GM18520 (cell line): ENCODE data around the gene TMEM236.
"Not testable (repeated sequence)": the region's sequence is repeated elsewhere in the genome, so short reads cannot be mapped to it uniquely, and the experiment has no call there.

Source experiments
- ATAC-seq: cut with Tn5 transposase; IDR thresholded peaks from one replicate; pipeline ENCODE4 v1.9.1; 2021; ENCODE audit not compliant: unreplicated experiment

The TMEM236 gene

GRCh38 chr10:17751781-17752445, at the start of gene TMEM236:
TSS of gene TMEM236 (plus strand) at chr10:17752201. CDS start at chr10:17752296, 95 bp downstream.
- no peak for ATAC-seq

- ATAC-seq = no peak
Measured at GRCh38 chr10:17703706-17704105, 48.3 kb upstream of the TMEM236 start.

DNA sequence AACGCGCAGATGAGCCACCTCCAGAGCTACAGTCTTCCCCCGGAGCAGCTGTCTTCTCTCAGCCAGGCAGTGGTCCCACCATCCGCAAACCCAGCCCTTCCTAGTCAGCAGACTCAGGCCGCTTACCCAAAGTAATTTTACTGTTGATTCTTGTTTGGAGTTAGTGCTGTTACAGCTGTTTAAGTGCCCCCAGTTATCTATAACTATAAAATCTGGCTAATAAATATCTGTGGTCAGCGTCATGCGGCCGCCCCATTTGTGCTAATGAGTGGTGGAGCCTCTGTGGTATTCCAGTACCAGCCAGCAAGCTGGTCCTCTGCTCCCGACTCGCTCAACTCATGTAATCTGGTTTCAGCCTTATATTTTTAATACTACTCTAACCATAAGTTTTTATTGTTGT, 43.2 kb upstream of the TMEM236 start:
- ATAC-seq = no peak

- no peak for ATAC-seq
Measured at GRCh38 chr10:17709492-17709891, 42.5 kb upstream of the TMEM236 start.

GRCh38 chr10:17710181-17710580, 41.8 kb upstream of the TMEM236 start:
- ATAC-seq = no peak

DNA sequence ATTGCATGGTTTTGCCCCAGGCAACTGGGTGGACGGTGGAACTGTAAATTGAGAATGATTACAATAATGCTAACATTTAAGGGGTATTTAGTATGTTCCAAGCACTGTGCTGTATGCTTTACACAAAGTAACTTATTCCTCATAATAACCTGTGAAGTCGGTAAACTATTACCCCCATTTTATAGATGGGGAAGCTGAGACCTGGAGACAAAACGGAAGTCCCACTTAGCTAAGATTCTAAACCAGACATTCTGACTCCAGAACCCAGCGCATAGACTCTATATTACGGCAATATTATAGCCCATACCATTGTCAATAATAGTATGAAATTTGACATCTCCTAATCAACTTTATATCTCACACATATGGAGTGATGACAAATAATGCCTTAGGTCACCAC, 39.9 kb upstream of the TMEM236 start:
- ATAC-seq = no peak

GRCh38 chr10:17712717-17713471, 39.1 kb upstream of the TMEM236 start:
- ATAC-seq = no peak

GRCh38 chr10:17713758-17714157, 38.2 kb upstream of the TMEM236 start:
- ATAC-seq = no peak

GRCh38 chr10:17716161-17716560, 35.8 kb upstream of the TMEM236 start:
- ATAC-seq = no peak

DNA sequence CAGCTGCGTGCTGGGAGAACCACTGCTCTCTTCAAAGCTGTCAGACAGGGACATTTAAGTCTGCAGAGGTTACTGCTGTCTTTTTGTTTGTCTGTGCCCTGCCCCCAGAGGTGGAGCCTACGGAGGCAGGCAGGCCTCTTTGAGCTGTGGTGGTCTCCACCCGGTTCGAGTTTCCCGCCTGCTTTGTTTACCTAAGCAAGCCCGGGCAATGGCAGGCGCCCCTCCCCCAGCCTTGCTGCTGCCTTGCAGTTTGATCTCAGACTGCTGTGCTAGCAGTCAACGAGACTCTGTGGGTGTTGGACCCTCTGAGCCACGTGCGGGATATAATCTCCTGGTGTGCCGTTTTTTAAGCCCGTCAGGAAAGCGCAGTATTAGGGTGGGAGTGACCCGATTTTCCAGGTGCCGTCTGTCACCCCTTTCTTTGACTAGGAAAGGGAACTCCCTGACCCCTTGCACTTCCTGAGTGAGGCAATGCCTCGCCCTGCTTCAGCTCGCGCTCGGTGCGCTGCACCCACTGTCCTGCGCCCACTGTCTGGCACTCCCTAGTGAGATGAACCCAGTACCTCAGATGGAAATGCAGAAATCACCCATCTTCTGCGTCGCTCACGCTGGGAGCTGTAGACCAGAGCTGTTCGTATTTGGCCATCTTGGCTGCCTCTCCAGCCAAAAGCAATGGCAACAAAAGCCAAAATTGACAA, 29.5 kb upstream of the TMEM236 start:
- ATAC-seq = not testable (repeated sequence)

- no peak for ATAC-seq
Measured at GRCh38 chr10:17725703-17726102, 26.3 kb upstream of the TMEM236 start.

DNA sequence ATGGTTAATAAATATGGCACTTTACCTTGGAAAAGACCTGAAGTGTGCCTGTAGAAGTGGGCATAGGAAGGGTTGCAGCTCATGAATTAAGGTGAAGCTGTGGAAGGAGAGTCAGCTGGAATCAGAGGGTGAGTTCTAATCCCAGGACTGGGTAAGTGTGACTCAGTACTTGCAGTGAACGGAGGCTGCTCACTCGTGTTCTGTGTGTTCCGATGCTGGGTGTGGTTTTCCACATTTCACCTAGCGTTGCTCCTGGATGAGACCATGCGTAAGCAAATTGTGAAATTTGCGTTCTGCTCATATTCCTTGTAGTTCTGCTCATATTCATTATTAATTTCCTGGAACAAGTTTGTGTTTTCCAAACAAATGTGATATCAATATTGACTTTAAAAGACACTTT, 22.4 kb upstream of the TMEM236 start:
- no peak for ATAC-seq

DNA sequence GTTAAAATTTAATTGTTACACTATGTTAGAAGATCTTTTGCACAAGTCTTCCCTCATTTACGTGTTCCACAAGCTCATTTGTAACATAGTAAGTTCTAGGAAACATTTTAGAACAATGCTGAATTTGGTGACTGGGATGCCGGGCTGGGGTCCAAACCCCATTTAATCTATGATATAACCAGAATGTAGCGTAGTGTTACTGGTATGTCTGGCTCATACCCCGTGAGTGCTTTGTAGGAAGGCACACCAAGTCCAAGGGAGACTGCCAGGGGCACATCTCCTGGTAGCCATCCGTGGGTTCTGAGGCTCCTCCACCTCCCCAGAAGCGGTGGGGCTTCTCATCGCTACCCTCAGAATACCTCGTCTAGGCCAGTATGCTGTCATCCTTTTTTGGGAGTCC, 21.3 kb upstream of the TMEM236 start:
- ATAC-seq = no peak

- no peak for ATAC-seq
Measured at GRCh38 chr10:17731331-17732020, 20.5 kb upstream of the TMEM236 start.

DNA sequence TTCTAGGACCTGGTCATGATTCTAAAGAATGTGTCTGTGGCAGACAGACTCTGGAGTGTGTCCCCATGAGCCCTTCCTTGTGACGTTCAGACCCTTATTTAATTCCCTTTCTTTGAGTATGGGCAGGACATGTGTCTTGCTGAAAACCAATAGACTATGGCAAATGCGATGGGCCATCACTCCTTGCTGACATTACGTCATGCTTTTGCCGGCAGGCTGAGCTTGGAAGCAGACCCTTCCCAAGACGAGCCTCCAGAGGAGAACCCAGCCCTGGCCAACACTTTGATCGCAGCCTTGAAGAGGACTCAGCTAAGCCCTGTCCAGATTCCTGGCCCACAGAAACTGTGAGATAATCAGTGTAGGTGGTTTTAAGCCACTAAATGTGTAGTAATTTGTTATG, 18.4 kb upstream of the TMEM236 start:
- no peak for ATAC-seq

DNA sequence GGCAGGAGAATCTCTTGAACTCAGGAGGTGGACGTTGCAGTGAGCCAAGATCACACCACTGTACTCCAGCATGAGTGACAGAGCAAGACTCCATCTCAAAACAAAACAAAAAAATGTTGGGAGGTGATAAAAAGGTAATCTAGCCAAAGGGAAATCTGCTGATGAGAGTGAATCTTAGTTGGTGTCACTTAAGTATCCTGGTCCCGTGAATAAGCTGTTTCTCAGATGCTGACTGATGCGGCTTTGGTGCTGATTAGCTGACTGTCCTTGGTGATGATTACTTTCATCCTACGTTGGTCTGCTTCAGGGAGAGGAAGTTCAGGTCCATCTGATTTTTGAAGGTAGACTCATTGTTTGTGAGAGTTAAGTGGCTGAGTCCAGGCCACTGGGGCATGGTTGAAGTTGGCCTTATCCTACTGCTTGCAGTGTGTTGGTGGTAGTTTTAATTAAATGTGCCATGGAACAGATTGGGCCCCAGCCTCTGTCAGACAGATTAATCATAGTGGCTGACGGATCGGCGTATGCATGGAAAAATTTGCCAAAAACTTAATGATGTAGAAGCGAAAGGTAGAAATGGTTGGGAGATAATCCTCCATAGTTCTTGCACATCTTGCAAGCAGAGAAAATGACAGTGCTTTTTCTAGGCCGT, 17.4 kb upstream of the TMEM236 start:
- ATAC-seq = no peak

DNA sequence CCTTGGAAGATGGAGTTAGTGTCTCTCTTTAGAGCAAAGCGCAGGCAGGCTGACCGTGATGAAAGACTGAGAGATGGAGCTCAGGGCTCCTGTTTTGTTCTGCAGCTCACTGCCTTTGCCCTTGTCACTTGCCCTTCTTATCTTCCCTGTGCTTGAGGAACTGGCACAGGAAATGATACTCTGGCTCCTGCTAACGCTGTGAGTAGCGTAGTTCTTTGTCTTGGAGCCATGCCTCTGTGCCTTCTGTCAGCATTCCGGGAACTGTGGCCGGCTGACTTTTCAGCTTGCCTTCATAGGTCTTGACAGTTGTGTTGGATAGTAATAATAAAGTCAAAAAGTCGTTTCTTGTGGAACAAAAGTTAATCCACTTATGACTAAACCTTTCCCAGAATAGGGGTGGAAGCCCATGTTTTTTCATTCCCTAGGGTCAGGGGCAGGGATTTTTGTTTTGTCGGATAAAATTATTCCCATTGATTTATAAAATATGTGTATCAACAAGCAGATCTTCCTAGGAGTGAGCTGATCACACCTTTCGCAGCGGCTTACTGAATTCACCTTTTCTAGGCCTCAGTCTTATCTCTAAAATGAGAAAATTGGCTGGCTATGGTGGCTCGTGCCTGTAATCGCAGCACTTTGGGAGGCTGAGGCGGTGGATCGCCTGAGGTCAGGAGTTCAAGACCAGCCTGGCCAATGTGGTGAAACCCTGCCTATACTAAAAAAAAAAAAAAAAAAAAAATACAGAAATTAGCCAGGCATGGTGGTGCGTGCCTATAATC, 16.6 kb upstream of the TMEM236 start:
- no peak for ATAC-seq

DNA sequence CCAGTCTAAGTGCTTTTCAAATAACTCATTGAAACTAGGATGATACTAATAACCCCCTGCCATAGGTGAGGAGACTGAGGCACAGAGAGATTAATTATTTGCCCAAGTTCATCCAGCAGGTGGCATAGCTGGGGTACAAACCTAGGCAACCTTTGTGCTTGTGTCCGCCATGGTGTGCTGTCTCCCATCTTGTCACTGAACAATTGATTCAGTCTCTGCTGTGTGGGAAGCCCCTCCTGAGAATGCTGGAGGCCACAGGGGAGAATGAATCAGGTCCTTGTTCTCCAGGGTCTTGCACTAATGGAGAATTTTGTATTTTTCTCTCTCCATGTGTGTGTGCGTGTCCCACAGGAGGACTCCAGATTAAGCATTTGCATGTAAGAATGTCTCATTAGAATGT, 15.8 kb upstream of the TMEM236 start:
- ATAC-seq = no peak

- no peak for ATAC-seq
Measured at GRCh38 chr10:17737027-17737965, 14.7 kb upstream of the TMEM236 start.
